Activated naive CD8-positive, alpha-beta T cell treated with anti-CD3 and anti-CD28 coated beads, Interleukin-2, amount 50 U/mL, for 24 hours (primary cell): ENCODE results near the gene XBP1.
"Not testable (repeated sequence)": the region's sequence is repeated elsewhere in the genome, so short reads cannot be mapped to it uniquely, and the experiment has no call there.

Source experiments
- ATAC-seq: fragments of 150-1000 bp; cut with Tn5 transposase; one replicate; pipeline ENCODE4 v1.10.0; 2021
- DNase-seq: peaks from one replicate; pipeline ENCODE4 v3.0.0; 2021
- H3K27ac Mint-ChIP-seq: one replicate; pipeline ENCODE4 v1.8.0; 2021; ENCODE audit warnings: mild to moderate bottlenecking, mixed read lengths
- H3K27me3 Mint-ChIP-seq: one replicate; pipeline ENCODE4 v1.8.0; 2021; ENCODE audit warnings: mixed read lengths
- H3K36me3 Mint-ChIP-seq: one replicate; pipeline ENCODE4 v1.8.0; 2021; ENCODE audit warnings: low read depth, mixed read lengths
- H3K4me1 Mint-ChIP-seq: one replicate; pipeline ENCODE4 v1.8.0; 2021; ENCODE audit warnings: mixed read lengths
- H3K4me3 Mint-ChIP-seq: one replicate; pipeline ENCODE4 v1.8.0; 2021; ENCODE audit warnings: mild to moderate bottlenecking, moderate library complexity, mixed read lengths
- H3K9me3 Mint-ChIP-seq: one replicate; pipeline ENCODE4 v1.8.0; 2021; ENCODE audit warnings: mixed read lengths

XBP1 gene

GRCh38 chr22:28759861-28760560 lies 40.4 kb downstream of the XBP1 start:
- ATAC-seq (no peak), DNase-seq (no peak)
- Mint-ChIP-seq H3K4me1 (peaks cover 2% of the 10 kb centered on the region), H3K36me3 (no peaks in the 10 kb centered on the region), H3K4me3 (no peak overlapping the region), H3K9me3 (no peaks in the 10 kb centered on the region), H3K27me3 (no peaks in the 10 kb centered on the region), H3K27ac (no peak overlapping the region)

GRCh38 chr22:28754512-28754911 lies 45.9 kb downstream of the XBP1 start:
- H3K4me1 Mint-ChIP-seq, H3K27ac Mint-ChIP-seq, H3K9me3 Mint-ChIP-seq, H3K27me3 Mint-ChIP-seq, H3K4me3 Mint-ChIP-seq, ATAC-seq, DNase-seq: not testable (repeated sequence)
- peaks cover 10% of the 10 kb centered on the region for H3K36me3 Mint-ChIP-seq

- no peaks in the 10 kb centered on the region for H3K9me3 Mint-ChIP-seq
- no peak for ATAC-seq
Measured at GRCh38 chr22:28750471-28750881, 49.9 kb downstream of the XBP1 start.

More at GRCh38 chr22:28750471-28750881, 49.9 kb downstream of the XBP1 start:
- peaks cover 5% of the 10 kb centered on the region for H3K4me1 Mint-ChIP-seq
- no peak overlapping the region for H3K4me3 Mint-ChIP-seq
- DNase-seq = no peak
- peaks cover 29% of the 10 kb centered on the region for H3K36me3 Mint-ChIP-seq
- H3K27me3 Mint-ChIP-seq = no peaks in the 10 kb centered on the region
- H3K27ac Mint-ChIP-seq = no peak overlapping the region
